ENCODE data around the gene RPS6KA2.
"Not testable (repeated sequence)": the region's sequence is repeated elsewhere in the genome, so short reads cannot be mapped to it uniquely, and the experiment has no call there.

Gene RPS6KA2

DNA sequence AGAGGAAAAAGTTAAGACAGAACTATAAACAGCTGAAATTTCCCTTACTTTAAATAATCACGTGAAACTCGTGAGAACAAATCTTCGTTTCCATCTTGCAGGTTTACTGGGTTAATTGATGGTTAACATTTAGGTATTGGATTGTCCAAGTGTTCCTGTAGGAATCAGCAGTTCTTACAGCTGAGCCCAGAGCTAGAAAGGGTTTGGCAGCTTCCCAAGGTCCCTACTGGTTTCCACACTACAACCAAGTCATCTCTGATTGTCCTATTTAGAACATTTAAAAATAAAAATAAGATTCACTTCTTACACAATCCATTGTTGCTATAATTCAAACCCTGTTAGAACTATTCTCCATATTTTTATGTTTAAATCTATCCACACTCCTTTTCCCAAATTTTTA, 260.1 kb downstream of the RPS6KA2 start:
- TF ChIP-seq, protein P1, sequence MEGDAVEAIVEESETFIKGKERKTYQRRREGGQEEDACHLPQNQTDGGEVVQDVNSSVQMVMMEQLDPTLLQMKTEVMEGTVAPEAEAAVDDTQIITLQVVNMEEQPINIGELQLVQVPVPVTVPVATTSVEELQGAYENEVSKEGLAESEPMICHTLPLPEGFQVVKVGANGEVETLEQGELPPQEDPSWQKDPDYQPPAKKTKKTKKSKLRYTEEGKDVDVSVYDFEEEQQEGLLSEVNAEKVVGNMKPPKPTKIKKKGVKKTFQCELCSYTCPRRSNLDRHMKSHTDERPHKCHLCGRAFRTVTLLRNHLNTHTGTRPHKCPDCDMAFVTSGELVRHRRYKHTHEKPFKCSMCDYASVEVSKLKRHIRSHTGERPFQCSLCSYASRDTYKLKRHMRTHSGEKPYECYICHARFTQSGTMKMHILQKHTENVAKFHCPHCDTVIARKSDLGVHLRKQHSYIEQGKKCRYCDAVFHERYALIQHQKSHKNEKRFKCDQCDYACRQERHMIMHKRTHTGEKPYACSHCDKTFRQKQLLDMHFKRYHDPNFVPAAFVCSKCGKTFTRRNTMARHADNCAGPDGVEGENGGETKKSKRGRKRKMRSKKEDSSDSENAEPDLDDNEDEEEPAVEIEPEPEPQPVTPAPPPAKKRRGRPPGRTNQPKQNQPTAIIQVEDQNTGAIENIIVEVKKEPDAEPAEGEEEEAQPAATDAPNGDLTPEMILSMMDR (IDR thresholded peaks at IDR 0.05; ENCODE audit: extremely low read depth, insufficient read depth, missing control alignments) = no peak
- in situ Hi-C loops (cut with MboI; ENCODE audit: low pct_unique_long_range_greater_than_20kb, low sequenced_read_pairs, unreplicated experiment) = no loop called here
- no peak for DNase-seq (ENCODE audit: low spot score)

DNA sequence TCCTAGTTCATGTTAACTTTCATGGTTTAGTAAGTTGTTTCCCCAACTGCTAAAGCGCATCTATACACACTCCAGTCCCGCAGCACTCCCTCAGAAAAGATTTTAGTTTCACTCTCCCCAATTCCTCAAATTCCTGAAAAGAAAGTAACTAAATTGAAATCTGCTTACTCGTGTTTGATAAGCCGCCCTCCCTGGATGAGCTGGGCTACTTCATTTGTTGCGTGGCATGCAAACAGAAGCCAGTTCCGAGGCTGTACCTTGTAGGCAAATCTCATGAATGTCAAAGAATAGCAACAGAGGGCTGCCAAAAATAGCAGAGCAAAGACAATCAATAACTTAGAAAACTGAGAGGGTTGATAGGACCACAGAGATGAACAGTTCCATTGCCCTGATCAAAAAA, 261.2 kb downstream of the RPS6KA2 start:
- TF ChIP-seq, protein P1 (IDR thresholded peaks at IDR 0.05; ENCODE audit: extremely low read depth, insufficient read depth, missing control alignments) = no peak
- no peak for DNase-seq (ENCODE audit: low spot score)
- in situ Hi-C loops (cut with MboI; ENCODE audit: low pct_unique_long_range_greater_than_20kb, low sequenced_read_pairs, unreplicated experiment) = no loop called here

DNA sequence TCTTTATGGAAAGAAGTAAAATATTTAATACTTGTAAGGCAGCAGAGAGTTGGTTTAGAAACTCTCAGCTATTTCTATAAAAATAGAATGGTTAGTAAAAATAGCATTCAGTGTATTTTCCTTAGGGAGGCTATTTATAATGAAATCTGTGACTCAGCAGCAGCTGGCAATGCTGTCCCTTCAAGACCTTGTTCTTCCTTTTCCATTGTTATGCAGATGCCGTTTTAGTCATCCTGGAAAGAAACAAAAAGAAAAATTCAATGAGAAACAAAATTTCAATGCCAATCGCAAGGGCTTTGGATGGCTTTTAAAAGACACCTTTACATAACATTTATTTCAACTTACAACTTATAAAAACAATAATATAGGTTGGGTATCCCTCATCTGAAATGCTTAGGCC, 261.8 kb downstream of the RPS6KA2 start:
- TF ChIP-seq, protein P1 (IDR thresholded peaks at IDR 0.05; ENCODE audit: extremely low read depth, insufficient read depth, missing control alignments) = no peak
- DNase-seq (ENCODE audit: low spot score) = no peak
- in situ Hi-C loops (cut with MboI; ENCODE audit: low pct_unique_long_range_greater_than_20kb, low sequenced_read_pairs, unreplicated experiment) = no loop called here

DNA sequence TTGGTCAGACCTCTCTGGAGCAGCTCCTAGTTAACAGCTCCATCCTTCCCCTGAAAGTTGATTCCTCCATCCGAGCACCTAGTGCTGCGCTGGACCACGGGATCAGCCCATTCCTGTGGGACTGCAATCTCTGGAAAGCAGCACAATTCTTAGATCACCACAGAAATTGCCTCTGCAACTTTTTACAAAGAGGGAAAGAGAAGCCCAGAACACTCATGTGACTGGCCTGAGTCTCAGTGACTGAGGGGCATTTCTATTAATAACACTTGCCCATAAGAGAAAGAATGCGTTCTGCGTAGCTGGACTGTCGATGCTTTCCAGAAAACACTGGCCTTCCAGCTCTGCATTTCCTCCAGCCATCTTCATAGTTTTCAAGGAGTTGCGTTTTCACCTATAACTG, 262.6 kb downstream of the RPS6KA2 start:
- DNase-seq (ENCODE audit: low spot score) = no peak
- in situ Hi-C loops (cut with MboI; ENCODE audit: low pct_unique_long_range_greater_than_20kb, low sequenced_read_pairs, unreplicated experiment) = no loop called here
- TF ChIP-seq, protein P1 (IDR thresholded peaks at IDR 0.05; ENCODE audit: extremely low read depth, insufficient read depth, missing control alignments) = no peak

DNA sequence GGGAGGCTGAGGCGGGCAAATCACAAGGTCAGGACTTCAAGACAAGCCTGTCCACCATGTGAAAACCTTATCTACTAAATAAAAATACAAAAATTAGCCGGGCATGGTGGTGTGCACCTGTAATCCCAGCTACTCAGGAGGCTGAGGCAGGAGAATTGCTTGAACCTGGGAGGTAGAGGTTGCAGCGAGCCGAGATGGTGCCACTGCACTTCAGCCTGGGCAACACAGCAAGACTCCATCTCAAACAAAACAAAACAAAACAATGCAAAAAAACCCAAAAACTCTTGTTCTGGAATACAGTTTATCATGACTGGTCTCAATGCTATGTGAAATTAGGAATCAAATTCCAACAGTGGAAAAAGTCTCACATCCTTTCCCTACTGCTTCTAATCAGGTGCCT, 264.6 kb downstream of the RPS6KA2 start:
- DNase-seq (ENCODE audit: low spot score); in situ Hi-C loops (cut with MboI; ENCODE audit: low pct_unique_long_range_greater_than_20kb, low sequenced_read_pairs, unreplicated experiment): not testable (repeated sequence)

DNA sequence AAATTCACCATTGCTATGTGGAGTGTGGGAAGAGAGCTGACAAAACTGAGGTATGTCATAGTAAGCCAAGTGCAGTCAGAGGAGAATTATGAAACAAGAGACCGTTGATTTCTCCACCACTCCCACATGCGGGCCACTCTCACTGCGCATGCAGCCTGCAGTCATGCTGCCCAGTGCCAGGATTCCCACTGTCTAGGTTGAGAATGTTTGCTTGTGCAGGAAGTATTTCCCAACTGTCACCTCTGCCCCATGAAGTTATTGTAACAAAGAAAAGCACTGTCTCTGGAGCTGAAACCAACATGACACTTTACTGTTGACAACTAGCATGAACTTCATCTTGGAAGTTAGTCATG, 266.0 kb downstream of the RPS6KA2 start:
- DNase-seq (ENCODE audit: low spot score) = no peak
- TF ChIP-seq, protein P1 (IDR thresholded peaks at IDR 0.05; ENCODE audit: extremely low read depth, insufficient read depth, missing control alignments) = no peak
- in situ Hi-C loops (cut with MboI; ENCODE audit: low pct_unique_long_range_greater_than_20kb, low sequenced_read_pairs, unreplicated experiment) = no loop called here

DNA sequence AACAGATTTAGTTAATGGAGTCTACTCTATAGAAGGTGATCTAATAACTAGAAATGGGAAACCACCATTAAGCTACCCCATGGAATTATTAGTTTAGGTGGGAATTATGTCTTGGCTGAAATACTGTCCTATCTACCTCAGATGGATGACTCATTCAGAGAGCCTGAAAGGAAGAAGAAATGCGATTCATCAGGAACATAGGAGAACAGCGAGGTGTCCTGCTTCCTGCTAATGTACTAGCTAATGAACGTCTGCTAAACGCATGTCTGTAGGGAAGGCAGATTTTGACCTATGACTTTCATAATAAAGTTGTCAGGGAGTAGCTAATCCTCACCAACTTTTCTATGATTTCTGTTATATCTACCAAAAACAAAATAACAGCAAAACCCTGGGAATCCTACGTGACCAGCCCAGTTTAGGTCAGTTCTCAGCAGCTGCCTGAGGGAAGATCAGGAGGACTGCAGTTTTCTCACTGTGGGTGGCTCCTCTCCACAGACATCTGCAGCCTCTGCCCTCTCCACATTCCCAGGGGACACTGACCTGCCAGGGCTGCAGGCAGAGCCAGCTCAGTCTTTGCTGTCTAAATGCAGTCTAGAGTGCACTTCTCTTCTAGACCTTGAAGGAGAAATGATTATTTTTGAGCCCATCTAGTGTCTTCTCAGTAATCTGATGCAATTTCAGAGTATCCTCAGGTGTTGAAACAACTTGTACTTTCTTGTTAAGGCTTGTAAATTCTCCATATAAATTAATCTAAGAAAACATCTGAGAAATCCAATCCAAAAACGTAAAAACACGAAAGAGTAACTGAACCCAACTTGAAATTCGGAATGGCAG, 266.6 kb downstream of the RPS6KA2 start:
- TF ChIP-seq, protein P1 (IDR thresholded peaks at IDR 0.05; ENCODE audit: extremely low read depth, insufficient read depth, missing control alignments) = no peak
- in situ Hi-C loops (cut with MboI; ENCODE audit: low pct_unique_long_range_greater_than_20kb, low sequenced_read_pairs, unreplicated experiment) = no loop called here
- DNase-seq (ENCODE audit: low spot score) = no peak

Measured in GM13977 (cell line).